ENCODE data around the gene CABLES2. TPM values are rescaled to one million over a fixed set of nuclear protein-coding genes. Genes with fewer than 3 reads are reported as not detected.

Gene CABLES2
- total RNA-seq, 1 donor from 2014 or later = 6.4 TPM

GRCh38 chr20:62412194-62413024, 5.3 kb upstream of the CABLES2 start:
- Mint-ChIP-seq H3K9me3 (ENCODE audit: low read depth) (no peaks in the 10 kb centered on the region), H3K36me3 (ENCODE audit: low read depth) (no peaks in the 10 kb centered on the region), H3K27me3 (ENCODE audit: low read depth) (no peaks in the 10 kb centered on the region), H3K4me1 (ENCODE audit: low read depth) (no peaks in the 10 kb centered on the region), H3K4me3 (ENCODE audit: unreplicated experiment) (no peak overlapping the region), H3K27ac (ENCODE audit: unreplicated experiment) (no peak overlapping the region)
- no peak for TF ChIP-seq CTCF (IDR thresholded peaks at IDR 0.05)
- no peak for DNase-seq (ENCODE audit: low spot score)

- H3K27ac Mint-ChIP-seq (ENCODE audit: unreplicated experiment) = no peak overlapping the region
- no peak for TF ChIP-seq CTCF (IDR thresholded peaks at IDR 0.05)
- H3K4me3 Mint-ChIP-seq (ENCODE audit: unreplicated experiment) = no peak overlapping the region
- no peak for DNase-seq (ENCODE audit: low spot score)
- no peaks in the 10 kb centered on the region for H3K36me3 Mint-ChIP-seq (ENCODE audit: low read depth)
- H3K9me3 Mint-ChIP-seq (ENCODE audit: low read depth) = no peaks in the 10 kb centered on the region
- H3K4me1 Mint-ChIP-seq (ENCODE audit: low read depth) = no peaks in the 10 kb centered on the region
- H3K27me3 Mint-ChIP-seq (ENCODE audit: low read depth) = no peaks in the 10 kb centered on the region
These were observed 4.6 kb upstream of the CABLES2 start for GRCh38 chr20:62411479-62412193.

- H3K9me3 Mint-ChIP-seq (ENCODE audit: low read depth) = no peaks in the 10 kb centered on the region
- no peak for TF ChIP-seq CTCF (IDR thresholded peaks at IDR 0.05)
- no peak overlapping the region for H3K4me3 Mint-ChIP-seq (ENCODE audit: unreplicated experiment)
- H3K4me1 Mint-ChIP-seq (ENCODE audit: low read depth) = peaks cover 4% of the 10 kb centered on the region
- no peaks in the 10 kb centered on the region for H3K36me3 Mint-ChIP-seq (ENCODE audit: low read depth)
- no peak for DNase-seq (ENCODE audit: low spot score)
- no peak overlapping the region for H3K27ac Mint-ChIP-seq (ENCODE audit: unreplicated experiment)
- H3K27me3 Mint-ChIP-seq (ENCODE audit: low read depth) = no peaks in the 10 kb centered on the region
These were observed 3.8 kb upstream of the CABLES2 start for GRCh38 chr20:62410746-62411478.

- H3K27me3 Mint-ChIP-seq (ENCODE audit: low read depth) = no peaks in the 10 kb centered on the region
- no peak overlapping the region for H3K4me3 Mint-ChIP-seq (ENCODE audit: unreplicated experiment)
- no peaks in the 10 kb centered on the region for H3K9me3 Mint-ChIP-seq (ENCODE audit: low read depth)
- TF ChIP-seq CTCF (IDR thresholded peaks at IDR 0.05) = peak; percentile 82
- H3K36me3 Mint-ChIP-seq (ENCODE audit: low read depth) = no peaks in the 10 kb centered on the region
- DNase-seq (ENCODE audit: low spot score) = no peak
- no peak overlapping the region for H3K27ac Mint-ChIP-seq (ENCODE audit: unreplicated experiment)
- H3K4me1 Mint-ChIP-seq (ENCODE audit: low read depth) = peaks cover 11% of the 10 kb centered on the region
These were observed 3.1 kb upstream of the CABLES2 start for GRCh38 chr20:62409931-62410745.
